Stimulated activated CD4-positive, alpha-beta T cell treated with anti-CD3 and anti-CD28 coated beads, TNF-alpha, amount 100 ng/mL, for 48 hours (primary cell): ENCODE data around the gene SUCO.

Experiments
- DNase-seq, 3 donors: peaks; one replicate each; pipeline ENCODE4 v3.0.0-alpha.2; 2020; ENCODE audit warnings: low read depth in 3 of 3

The SUCO gene

DNA sequence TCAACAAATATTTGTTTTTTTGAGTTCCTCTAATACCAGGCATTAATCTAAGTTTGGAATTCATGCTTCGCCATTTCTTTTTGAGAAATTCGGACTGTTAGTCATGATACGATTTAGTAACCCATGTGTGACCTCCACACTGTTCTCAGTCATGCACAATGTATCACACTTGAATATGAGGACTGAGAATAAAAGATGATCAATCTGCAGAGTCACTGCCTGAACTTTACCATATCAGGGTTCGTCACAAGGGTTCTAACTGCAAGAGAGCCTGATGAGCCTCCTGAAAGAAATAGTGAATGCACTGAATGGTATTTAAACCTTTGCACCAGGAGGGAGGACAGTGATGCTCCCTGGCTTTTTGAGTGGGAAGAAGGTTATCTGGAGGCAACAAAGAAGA is 115.0 kb downstream of the SUCO start:
- DNase-seq: no peak

DNA sequence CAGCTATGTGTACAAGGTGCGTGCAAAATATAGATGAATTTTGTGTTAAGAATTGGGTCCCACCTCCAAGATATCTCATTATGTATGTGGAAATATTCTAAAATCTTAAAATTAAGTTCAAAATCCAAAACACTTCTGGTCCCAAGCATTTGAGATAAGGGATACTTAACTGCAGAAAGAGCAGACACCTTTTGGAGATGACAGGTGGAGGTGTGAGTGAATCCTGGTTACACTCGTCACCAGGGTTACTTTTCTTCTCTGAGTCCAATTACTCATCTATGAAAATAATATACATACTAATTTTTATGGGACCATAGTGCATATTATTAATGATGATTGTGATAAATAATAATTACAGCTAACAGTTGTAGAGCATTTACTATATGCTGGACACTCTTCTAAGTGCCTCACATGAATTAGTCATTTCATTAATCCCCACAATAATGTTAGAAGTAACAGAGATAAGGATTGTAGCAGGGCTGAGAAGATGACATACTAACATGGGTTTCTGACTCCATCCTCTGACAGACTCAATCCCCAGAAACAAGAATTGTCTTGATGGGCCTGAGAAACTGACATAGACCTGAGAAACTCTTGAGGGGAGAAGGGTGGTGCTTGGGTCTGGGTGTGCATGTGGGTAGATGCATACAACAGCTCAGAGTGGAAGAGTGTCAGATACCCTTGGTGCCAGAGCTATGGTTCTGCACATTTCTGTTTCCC is 117.7 kb downstream of the SUCO start:
- no peak for DNase-seq

DNA sequence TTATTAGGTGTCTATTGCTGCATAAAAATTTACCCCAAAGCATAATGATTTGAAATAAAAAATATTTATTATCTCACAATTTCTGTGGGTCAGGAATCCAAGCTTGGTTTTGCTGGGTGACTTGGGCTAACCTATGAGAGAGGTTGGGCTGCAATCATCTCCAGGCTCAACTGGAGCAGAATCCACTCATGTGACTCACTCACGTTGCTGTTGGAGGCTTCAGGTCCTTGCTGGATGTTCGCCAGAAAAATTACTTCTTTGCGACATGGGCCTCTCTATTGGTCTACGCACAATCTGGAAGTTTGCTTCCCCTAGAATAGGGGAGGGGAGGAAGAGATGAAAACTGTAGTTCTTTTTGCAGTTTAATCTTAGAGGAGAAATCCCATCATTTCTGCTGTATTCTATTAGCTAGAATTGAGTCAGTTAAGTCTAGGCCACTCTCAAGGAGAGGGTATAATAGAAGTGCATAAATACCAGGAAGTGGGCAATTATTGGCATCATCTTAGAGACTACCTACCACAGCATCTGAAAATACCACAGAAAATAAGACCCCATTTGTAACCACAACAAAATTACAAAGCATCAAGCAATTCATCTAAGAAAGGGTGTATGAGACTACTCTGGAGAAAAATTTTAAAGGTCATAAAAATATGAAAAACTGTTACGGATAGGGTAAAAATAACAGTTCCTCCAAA is 120.2 kb downstream of the SUCO start:
- no peak for DNase-seq

DNA sequence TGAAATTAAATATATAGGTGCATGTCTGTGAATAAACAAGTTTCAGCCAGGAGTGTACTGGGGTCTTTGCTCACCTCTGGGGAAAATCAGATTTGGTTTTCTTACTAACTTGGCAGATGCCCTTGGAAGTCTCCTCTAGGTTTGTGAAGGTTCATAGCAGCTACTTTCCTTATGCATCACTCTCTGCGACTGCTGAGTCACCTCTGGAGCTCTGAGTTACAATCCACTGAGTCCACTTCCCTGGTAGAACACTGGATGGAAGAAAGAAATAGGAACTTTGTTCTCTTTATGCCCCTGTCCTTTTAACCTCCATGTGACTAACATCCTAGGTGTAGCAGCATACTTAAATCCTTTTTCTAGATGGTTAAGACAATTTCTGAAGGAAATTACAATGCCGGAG is 121.6 kb downstream of the SUCO start:
- DNase-seq: no peak

DNA sequence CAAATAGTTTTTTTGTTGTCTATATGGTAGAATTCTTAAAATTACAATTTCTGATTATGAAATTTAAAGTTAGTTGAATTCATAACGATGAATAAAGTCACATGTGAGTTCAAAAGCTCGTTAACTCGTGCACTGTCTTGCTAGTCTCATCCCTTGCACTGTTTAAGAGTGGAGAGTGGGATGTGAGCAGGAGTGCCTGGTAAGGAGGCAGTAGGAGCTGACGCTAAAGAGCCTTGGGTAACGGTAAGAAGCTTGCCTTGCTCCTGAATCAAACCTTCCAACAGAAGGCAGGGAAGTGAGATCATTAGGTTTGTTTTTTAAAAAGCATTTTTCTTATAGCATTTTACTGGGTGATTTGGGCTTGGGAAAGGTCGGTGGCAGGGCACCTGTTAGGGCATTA is 123.6 kb downstream of the SUCO start:
- no peak for DNase-seq

DNA sequence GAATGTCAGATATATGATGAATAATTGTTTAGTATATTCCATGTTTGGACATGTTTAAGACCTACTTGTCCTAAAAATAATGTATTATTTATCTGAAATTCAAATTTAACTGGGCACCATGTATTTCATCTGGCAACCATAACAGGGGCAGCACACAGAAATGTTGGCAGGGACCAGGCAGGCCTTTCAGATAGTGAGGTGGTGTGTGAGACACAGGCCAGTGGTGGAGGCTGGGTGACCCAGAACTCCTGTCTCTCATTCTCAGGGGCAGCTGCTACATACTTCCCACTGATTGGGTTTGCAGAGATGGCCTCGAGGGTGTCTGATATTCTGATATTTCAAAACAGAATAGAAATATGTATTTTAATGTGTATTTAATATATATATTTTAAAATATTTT is 124.6 kb downstream of the SUCO start:
- DNase-seq: no peak

DNA sequence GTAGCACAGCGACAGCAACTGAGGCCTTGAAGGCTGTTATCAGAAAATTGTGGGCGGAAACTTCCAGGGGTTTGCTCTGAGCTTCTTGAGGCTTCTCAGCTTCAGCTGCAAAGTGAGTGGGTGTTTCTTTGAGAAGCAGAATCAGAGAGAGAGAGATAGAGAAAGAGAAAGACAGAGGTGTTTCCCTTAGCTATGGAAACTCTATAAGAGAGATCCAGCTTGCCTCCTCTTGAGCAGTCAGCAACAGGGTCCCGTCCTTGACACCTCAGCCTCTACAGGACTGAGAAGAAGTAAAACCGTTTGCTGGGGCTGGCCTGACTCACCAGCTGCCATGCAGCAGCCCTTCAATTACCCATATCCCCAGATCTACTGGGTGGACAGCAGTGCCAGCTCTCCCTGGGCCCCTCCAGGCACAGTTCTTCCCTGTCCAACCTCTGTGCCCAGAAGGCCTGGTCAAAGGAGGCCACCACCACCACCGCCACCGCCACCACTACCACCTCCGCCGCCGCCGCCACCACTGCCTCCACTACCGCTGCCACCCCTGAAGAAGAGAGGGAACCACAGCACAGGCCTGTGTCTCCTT is 126.0 kb downstream of the SUCO start, which contains the start of gene FASLG:
Gene FASLG, plus strand, starts transcription at position 233 of the 583 bp plus-strand sequence. Its CDS starts 99 bp downstream, at position 332.
- no peak for DNase-seq

DNA sequence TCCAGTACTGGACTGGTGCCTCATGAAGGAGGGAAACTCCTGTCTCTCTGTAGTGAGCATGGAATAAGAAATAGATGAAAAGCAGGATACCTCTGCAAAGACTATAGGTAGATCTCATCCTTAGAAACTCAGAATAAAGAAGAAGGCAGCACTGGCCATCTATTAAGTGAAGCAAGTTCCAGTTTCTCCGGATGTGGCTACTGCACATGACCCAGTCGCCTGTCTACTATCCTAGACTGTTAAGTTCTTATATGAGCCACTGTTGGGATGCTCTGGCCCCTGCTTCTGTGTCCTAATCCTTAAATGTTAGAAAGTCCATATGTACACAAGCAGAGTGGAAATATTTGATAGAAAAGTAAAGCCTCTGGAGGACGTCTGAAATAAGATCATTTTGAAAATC is 128.2 kb downstream of the SUCO start:
- DNase-seq: no peak
